ENCODE measurements around the gene TNNT3. TPM values are rescaled to one million over a fixed set of nuclear protein-coding genes. Genes with fewer than 3 reads are reported as not detected.

The TNNT3 gene
- total RNA-seq, 2 donors from 2014 or later, result 0.73 TPM; not detected in 1

- ATAC-seq (peak; percentile 49), DNase-seq (peak in 1 of 2 donors; percentile 24)
- intact Hi-C loops (cut with DNase I, micrococcal nuclease), result loop anchor here in 1 of 2 donors (2.0 kb wide), 1 partner anchor 25 kb away; no protein-coding TSS in a partner anchor
Measured at GRCh38 chr11:1917523-1918435, 1.7 kb upstream of the TNNT3 start.

- DNase-seq (peak in 1 of 2 donors; percentile 15), ATAC-seq (peak; percentile 50)
- intact Hi-C loops (cut with DNase I, micrococcal nuclease), result no loop called here
Measured at GRCh38 chr11:1918436-1919315, 827 bp upstream of the TNNT3 start.

- no peak for ATAC-seq
- intact Hi-C loops (cut with DNase I, micrococcal nuclease), result no loop called here
- no peak for DNase-seq
Measured at GRCh38 chr11:1920128-1920908, 815 bp downstream of the TNNT3 start.

GRCh38 chr11:1920909-1921573, 1.5 kb downstream of the TNNT3 start:
- intact Hi-C loops (cut with DNase I, micrococcal nuclease), result no loop called here
- ATAC-seq (peak; percentile 61), DNase-seq (no peak)

- DNase-seq (no peak), ATAC-seq (no peak)
- intact Hi-C loops (cut with DNase I, micrococcal nuclease), result no loop called here
Measured at GRCh38 chr11:1921574-1922141, 2.2 kb downstream of the TNNT3 start.

GRCh38 chr11:1922481-1923081, 3.1 kb downstream of the TNNT3 start:
- no peak for ATAC-seq
- intact Hi-C loops (cut with DNase I, micrococcal nuclease), result no loop called here
- DNase-seq, result no peak

GRCh38 chr11:1923201-1923956, 3.9 kb downstream of the TNNT3 start:
- no peak for DNase-seq
- ATAC-seq, result no peak

GRCh38 chr11:1924181-1924580, 4.7 kb downstream of the TNNT3 start:
- intact Hi-C loops (cut with DNase I, micrococcal nuclease), result no loop called here

More at GRCh38 chr11:1923201-1923956, 3.9 kb downstream of the TNNT3 start:
- intact Hi-C loops (cut with DNase I, micrococcal nuclease), result no loop called here

GRCh38 chr11:1924646-1925372, 5.3 kb downstream of the TNNT3 start:
- ATAC-seq (no peak), DNase-seq (no peak)

More at GRCh38 chr11:1924181-1924580, 4.7 kb downstream of the TNNT3 start:
- ATAC-seq, result no peak
- DNase-seq, result no peak

GRCh38 chr11:1925373-1926155, 6.1 kb downstream of the TNNT3 start:
- DNase-seq (no peak), ATAC-seq (no peak)
- intact Hi-C loops (cut with DNase I, micrococcal nuclease), result no loop called here

More at GRCh38 chr11:1924646-1925372, 5.3 kb downstream of the TNNT3 start:
- intact Hi-C loops (cut with DNase I, micrococcal nuclease), result no loop called here

GRCh38 chr11:1926156-1927025, 6.9 kb downstream of the TNNT3 start:
- intact Hi-C loops (cut with DNase I, micrococcal nuclease), result no loop called here
- DNase-seq (no peak), ATAC-seq (no peak)

GRCh38 chr11:1927026-1927847, 7.7 kb downstream of the TNNT3 start:
- ATAC-seq (no peak), DNase-seq (no peak)
- intact Hi-C loops (cut with DNase I, micrococcal nuclease), result no loop called here

GRCh38 chr11:1927848-1928469, 8.5 kb downstream of the TNNT3 start:
- intact Hi-C loops (cut with DNase I, micrococcal nuclease), result no loop called here
- ATAC-seq, result no peak

More at GRCh38 chr11:1927848-1928469, 8.5 kb downstream of the TNNT3 start:
- no peak for DNase-seq

Measured in left colon (tissue), 2 donors.